Measurements from ENCODE around the gene RAB44. TPM values are rescaled to one million over a fixed set of nuclear protein-coding genes. Genes with fewer than 3 reads are reported as not detected.

RAB44 gene
- total RNA-seq, 1 experiment from 2014 or later: not detected

DNA sequence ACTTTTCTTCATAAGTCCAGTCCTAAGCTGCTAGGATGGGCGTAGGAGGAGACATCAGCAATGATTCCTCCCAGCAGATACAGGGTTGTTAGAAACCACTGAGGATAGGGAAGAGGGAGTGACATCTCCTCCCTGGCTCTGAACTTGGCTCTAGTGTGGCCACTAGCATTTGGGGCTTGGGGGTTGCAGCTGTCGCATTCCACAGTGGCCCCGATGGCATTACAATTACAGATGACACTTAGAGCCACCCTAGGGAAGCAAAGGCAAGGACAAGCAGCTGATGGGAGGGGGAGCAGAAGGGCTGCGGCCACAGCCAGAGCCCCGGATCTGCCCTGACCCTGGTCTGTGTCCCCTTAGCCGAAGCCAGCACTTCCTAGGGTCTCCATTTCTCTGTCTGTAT, 28.6 kb upstream of the RAB44 start:
- Histone ChIP-seq H3K4me1 (ENCODE audit: insufficient read depth, low read length) (peaks cover 7% of the 10 kb centered on the region; the same call in 1 of the 2 replicates), H3K9me3 (ENCODE audit: control insufficient read depth, low read depth, low read length) (no peaks in the 10 kb centered on the region), H4K20me1 (ENCODE audit: control insufficient read depth, insufficient read depth, insufficient read length) (no peaks in the 10 kb centered on the region), H2BK20ac (ENCODE audit: low read depth, low read length, poor library complexity, severe bottlenecking) (no peak overlapping the region), H2BK120ac (ENCODE audit: low read depth, low read length, poor library complexity, severe bottlenecking) (no peak overlapping the region), H4K91ac (ENCODE audit: insufficient read length, low read depth, low read length) (peak overlapping the region; percentile 63), H3K14ac (ENCODE audit: insufficient read depth, low read length) (peak overlapping the region; percentile 77), H3K4me2 (ENCODE audit: insufficient read depth, insufficient read length, low read length) (no peak overlapping the region), H3K9ac (ENCODE audit: extremely low read depth, insufficient read length, low read length) (no peak overlapping the region), H3K79me1 (ENCODE audit: insufficient read depth, low read depth, low read length, poor library complexity, severe bottlenecking) (no peaks in the 10 kb centered on the region), H2BK5ac (ENCODE audit: insufficient read length, low read length) (no peak overlapping the region), H3K4ac (ENCODE audit: low read depth, low read length) (no peak overlapping the region), H3T11ph (ENCODE audit: low read length) (no peak overlapping the region), H3K56ac (ENCODE audit: insufficient read length, low read depth, low read length) (no peak overlapping the region), H2BK15ac (ENCODE audit: low read depth, low read length) (no peak overlapping the region), H3K79me2 (ENCODE audit: insufficient read depth, low read length) (no peaks in the 10 kb centered on the region), H2AK5ac (ENCODE audit: insufficient read length, low read length) (no peak overlapping the region), H2AFZ (ENCODE audit: low read length) (no peak overlapping the region), H3K23me2 (ENCODE audit: insufficient read length, low read depth, low read length, poor library complexity, severe bottlenecking) (no peaks in the 10 kb centered on the region), H3K27ac (ENCODE audit: insufficient read length, low read depth, low read length) (no peak overlapping the region), H4K5ac (ENCODE audit: insufficient read length, low read depth, low read length) (no peak overlapping the region), H2BK12ac (ENCODE audit: insufficient read length, low read depth, low read length) (no peak overlapping the region), H4K8ac (replicated peaks; ENCODE audit: insufficient read length, low read depth, low read length) (no peak overlapping the region), H3K23ac (ENCODE audit: insufficient read length, low read depth, low read length) (no peak overlapping the region), H3K18ac (ENCODE audit: insufficient read length, low read depth, low read length) (no peak overlapping the region), H3K27me3 (ENCODE audit: insufficient read depth, low read length) (no peaks in the 10 kb centered on the region)
- Mint-ChIP-seq H3K4me3 (no peak overlapping the region), H3K27me3 (ENCODE audit: low read depth) (peaks cover under 1% of the 10 kb centered on the region; the same call in 1 of the 2 replicates), H3K36me3 (ENCODE audit: insufficient read depth in 1 of 3, low read depth in 3 of 3) (no peaks in the 10 kb centered on the region), H3K27ac (no peak overlapping the region), H3K4me1 (peaks cover 40 to 45% of the 10 kb centered on the region in 2 experiments), H3K9me3 (no peaks in the 10 kb centered on the region)
- no CpG with 5 or more reads among the region's 6 CpGs for WGBS (ENCODE audit: extremely low coverage, insufficient read length, low lambda C conversion rate)
- TF ChIP-seq, protein P1, sequence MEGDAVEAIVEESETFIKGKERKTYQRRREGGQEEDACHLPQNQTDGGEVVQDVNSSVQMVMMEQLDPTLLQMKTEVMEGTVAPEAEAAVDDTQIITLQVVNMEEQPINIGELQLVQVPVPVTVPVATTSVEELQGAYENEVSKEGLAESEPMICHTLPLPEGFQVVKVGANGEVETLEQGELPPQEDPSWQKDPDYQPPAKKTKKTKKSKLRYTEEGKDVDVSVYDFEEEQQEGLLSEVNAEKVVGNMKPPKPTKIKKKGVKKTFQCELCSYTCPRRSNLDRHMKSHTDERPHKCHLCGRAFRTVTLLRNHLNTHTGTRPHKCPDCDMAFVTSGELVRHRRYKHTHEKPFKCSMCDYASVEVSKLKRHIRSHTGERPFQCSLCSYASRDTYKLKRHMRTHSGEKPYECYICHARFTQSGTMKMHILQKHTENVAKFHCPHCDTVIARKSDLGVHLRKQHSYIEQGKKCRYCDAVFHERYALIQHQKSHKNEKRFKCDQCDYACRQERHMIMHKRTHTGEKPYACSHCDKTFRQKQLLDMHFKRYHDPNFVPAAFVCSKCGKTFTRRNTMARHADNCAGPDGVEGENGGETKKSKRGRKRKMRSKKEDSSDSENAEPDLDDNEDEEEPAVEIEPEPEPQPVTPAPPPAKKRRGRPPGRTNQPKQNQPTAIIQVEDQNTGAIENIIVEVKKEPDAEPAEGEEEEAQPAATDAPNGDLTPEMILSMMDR (conservative IDR thresholded peaks at IDR 0.05): no peak
- DNase-seq: no peak
